Fibroblast of gingiva (primary cell): ENCODE results near the gene TRPV2.
"Not testable (repeated sequence)": the region's sequence is repeated elsewhere in the genome, so short reads cannot be mapped to it uniquely, and the experiment has no call there.

Source experiments
- DNase-seq: peaks from one replicate; pipeline ENCODE4 v3.0.0-alpha.2; 2011; ENCODE audit warnings: low read depth

Gene TRPV2

GRCh38 chr17:16435925-16436886 lies 20.8 kb downstream of the TRPV2 start:
- no peak for DNase-seq

GRCh38 chr17:16437083-16437482 lies 21.7 kb downstream of the TRPV2 start:
- DNase-seq: no peak

GRCh38 chr17:16438173-16438556 lies 22.8 kb downstream of the TRPV2 start:
- no peak for DNase-seq

- DNase-seq: peak; percentile 100
These were observed 23.4 kb downstream of the TRPV2 start for GRCh38 chr17:16438557-16439302.

- DNase-seq: no peak
These were observed 24.0 kb downstream of the TRPV2 start for GRCh38 chr17:16439303-16439791.

- no peak for DNase-seq
These were observed 24.5 kb downstream of the TRPV2 start for GRCh38 chr17:16439811-16440351.

- not testable (repeated sequence) for DNase-seq
These were observed 25.0 kb downstream of the TRPV2 start for GRCh38 chr17:16440354-16440753.

GRCh38 chr17:16440901-16441629 lies 25.7 kb downstream of the TRPV2 start:
- peak; percentile 66 for DNase-seq

- no peak for DNase-seq
These were observed 26.8 kb downstream of the TRPV2 start for GRCh38 chr17:16442141-16442540.

GRCh38 chr17:16442594-16443510 lies 27.5 kb downstream of the TRPV2 start:
- no peak for DNase-seq

GRCh38 chr17:16443511-16444257 lies 28.3 kb downstream of the TRPV2 start:
- DNase-seq: no peak

GRCh38 chr17:16444258-16444886 lies 29.0 kb downstream of the TRPV2 start:
- DNase-seq: no peak

GRCh38 chr17:16446338-16446983 lies 31.1 kb downstream of the TRPV2 start:
- DNase-seq: no peak

- DNase-seq: no peak
These were observed 32.3 kb downstream of the TRPV2 start for GRCh38 chr17:16447676-16448075.

GRCh38 chr17:16448490-16448889 lies 33.1 kb downstream of the TRPV2 start:
- no peak for DNase-seq

- DNase-seq: no peak
These were observed 33.8 kb downstream of the TRPV2 start for GRCh38 chr17:16449121-16449570.

GRCh38 chr17:16450028-16450427 lies 34.7 kb downstream of the TRPV2 start:
- DNase-seq: no peak

GRCh38 chr17:16452268-16452667 lies 36.9 kb downstream of the TRPV2 start:
- DNase-seq: not testable (repeated sequence)

GRCh38 chr17:16453493-16453851 lies 38.1 kb downstream of the TRPV2 start:
- no peak for DNase-seq
